HCT116 (cell line): ENCODE data around the gene PTPN12. TPM values are rescaled to one million over a fixed set of nuclear protein-coding genes. Genes with fewer than 3 reads are reported as not detected.

Experiments
- ATAC-seq: fragments of 200-7000 bp; cut with Tn5 transposase; 2 replicates; pipeline ENCODE4 v1.9.1; 2020; ENCODE audit warnings: mild to moderate bottlenecking, moderate library complexity
- BruUV-seq: library from RNA; stranded (reverse); fragments of 400-500 nt; replicated peaks from 2 replicates; lab custom pipeline; 2021; lab: Mats Ljungman, UMichigan
- CTCF ChIA-PET: fragments of 300-600 bp; sonication (Branson Sonifier 250); formaldehyde crosslinking; loops from one replicate; lab custom pipeline; 2021; ENCODE audit warnings: antibody characterized with exemption; lab: Charles Lee
- POLR2A ChIA-PET: fragments of 300-600, 350-600 bp; sonication (Branson Sonifier 250); formaldehyde crosslinking; loops from one replicate; lab custom pipeline; 2021; ENCODE audit warnings: antibody characterized with exemption; lab: Charles Lee
- RAD21 ChIA-PET, 2 experiments: fragments of 300-600 bp; sonication (Branson Sonifier 250); formaldehyde crosslinking; loops; one replicate each; lab custom pipeline; 2023; ENCODE audit warnings: low total read pairs in 2 of 2; ENCODE audit not compliant: uncharacterized antibody in 2 of 2, unreplicated experiment in 2 of 2, low non-redundant PET in 1 of 2; lab: Charles Lee
- DNase-seq: peaks from one replicate; pipeline ENCODE4 v3.0.0-alpha.2; 2010; ENCODE audit warnings: low read depth, low spot score
- H2AFZ ChIP-seq: fragments of 200-600 bp; shearing (Covaris generic), sonication (generic); 2 replicates; pipeline ENCODE4 v1.6.1; 2017; ENCODE audit warnings: low read depth, mixed run types, mixed read lengths, antibody characterized with exemption, low read length; ENCODE audit not compliant: poor library complexity, severe bottlenecking
- H3K27ac ChIP-seq: 2 replicates; pipeline ENCODE4 v1.5.1; 2012; ENCODE audit warnings: low read depth, low read length
- H3K27me3 ChIP-seq: fragments of 200-600 bp; sonication (generic); 2 replicates; pipeline ENCODE4 v1.6.1; 2016; ENCODE audit warnings: mixed run types, low read length, mixed read lengths; ENCODE audit not compliant: insufficient read depth
- H3K36me3 ChIP-seq, 2 experiments: fragments of 200-500 bp in 1 of 2; fragments of 200-600 bp in 1 of 2; sonication (Bioruptor generic) in 1 of 2; sonication (generic) in 1 of 2; 2 replicates each; pipeline versions ENCODE4 v1.5.1 to v1.6.1; 2014 to 2016; ENCODE audit warnings: low read length in 2 of 2, inconsistent platforms in 1 of 2, mixed read lengths in 1 of 2, mixed run types in 1 of 2; ENCODE audit not compliant: insufficient read depth in 2 of 2, control insufficient read depth in 1 of 2
- H3K4me1 ChIP-seq, 2 experiments: fragments of 200-600 bp in 1 of 2; sonication (generic) in 1 of 2; 2 replicates each; pipeline versions ENCODE4 v1.5.1 to v1.6.1; 2012 to 2017; ENCODE audit warnings: low read length in 2 of 2, inconsistent platforms in 1 of 2, mild to moderate bottlenecking in 1 of 2, mixed read lengths in 1 of 2, mixed run types in 1 of 2, moderate library complexity in 1 of 2; ENCODE audit not compliant: insufficient read depth in 2 of 2, control insufficient read depth in 1 of 2
- H3K4me2 ChIP-seq: fragments of 200-600 bp; sonication (generic); 2 replicates; pipeline ENCODE4 v1.6.1; 2017; ENCODE audit warnings: mixed run types, low read length, mixed read lengths
- H3K4me3 ChIP-seq, 2 experiments: fragments of 200-600 bp in 1 of 2; sonication (generic) in 1 of 2; replicated peaks in 1 of 2; 2 replicates each; pipeline ENCODE4 v1.5.1; 2011 to 2016; ENCODE audit warnings: low read length in 2 of 2, control low read depth in 1 of 2, low read depth in 1 of 2, mild to moderate bottlenecking in 1 of 2, mixed read lengths in 1 of 2, mixed run types in 1 of 2
- H3K79me2 ChIP-seq: fragments of 200-600 bp; sonication (generic); 2 replicates; pipeline ENCODE4 v1.6.1; 2017; ENCODE audit warnings: mild to moderate bottlenecking, mixed run types, low read length, moderate library complexity, mixed read lengths; ENCODE audit not compliant: insufficient read depth
- H3K9ac ChIP-seq: fragments of 200-600 bp; sonication (generic); 2 replicates; pipeline ENCODE4 v1.6.1; 2016; ENCODE audit warnings: low read length, mixed read lengths
- H3K9me2 ChIP-seq: fragments of 200-600 bp; sonication (generic), shearing (Covaris generic); 2 replicates; pipeline ENCODE4 v1.6.1; 2017; ENCODE audit warnings: mixed run types, mild to moderate bottlenecking, moderate library complexity; ENCODE audit not compliant: insufficient read depth
- H3K9me3 ChIP-seq, 2 experiments: fragments of 200-500 bp in 1 of 2; fragments of 200-600 bp in 1 of 2; sonication (Bioruptor generic) in 1 of 2; sonication (generic) in 1 of 2; 2 replicates each; pipeline ENCODE4 v1.6.1; 2014 to 2017; ENCODE audit warnings: low read length in 2 of 2, mixed read lengths in 2 of 2, inconsistent platforms in 1 of 2, low read depth in 1 of 2, mild to moderate bottlenecking in 1 of 2, mixed run types in 1 of 2, moderate library complexity in 1 of 2; ENCODE audit not compliant: control insufficient read depth in 1 of 2, insufficient read depth in 1 of 2
- H4K20me1 ChIP-seq: fragments of 200-600 bp; sonication (generic), shearing (Covaris generic); 2 replicates; pipeline ENCODE4 v1.6.1; 2017; ENCODE audit warnings: mixed run types, mild to moderate bottlenecking, moderate library complexity; ENCODE audit not compliant: insufficient read depth
- EZH2phosphoT487 ChIP-seq: fragments of 200-600 bp; IDR thresholded peaks from 2 replicates; pipeline ENCODE4 v1.6.1; 2018; ENCODE audit warnings: antibody characterized with exemption, borderline replicate concordance
- POLR2A ChIP-seq: IDR thresholded peaks from 2 replicates; pipeline ENCODE4 v1.7.0; 2011; ENCODE audit warnings: borderline replicate concordance; ENCODE audit not compliant: insufficient read depth, insufficient read length; ENCODE audit errors: extremely low read depth
- SIN3A ChIP-seq: IDR thresholded peaks from 2 replicates; pipeline ENCODE4 v1.6.1; 2012; ENCODE audit warnings: low read depth
- SP1 ChIP-seq: IDR thresholded peaks from 2 replicates; pipeline ENCODE4 v1.6.1; 2012; ENCODE audit warnings: low read depth
- TCF7L2 ChIP-seq: IDR thresholded peaks from 2 replicates; pipeline ENCODE4 v1.7.0; 2011; ENCODE audit warnings: borderline replicate concordance, inconsistent platforms; ENCODE audit not compliant: insufficient read depth, insufficient read length; ENCODE audit errors: extremely low read depth
- ZNF274 ChIP-seq: fragments of 200-500 bp; sonication (Bioruptor generic); IDR thresholded peaks from 2 replicates; pipeline ENCODE4 v1.6.1; 2014; ENCODE audit warnings: mild to moderate bottlenecking, low read depth, low read length, inconsistent platforms
- intact Hi-C: fragments of 100-400 bp; cut with micrococcal nuclease; formaldehyde crosslinking; loops from 2 replicates; pipeline ENCODE4 v1.10.0; 2022
- total RNA-seq: library from RNA; stranded (reverse); gene quantifications from one replicate; pipeline ENCODE4 v1.2.1, GENCODE V29; 2021; ENCODE audit not compliant: unreplicated experiment
- TF ChIP-seq, protein P1 (sequence below): IDR thresholded peaks from 2 replicates; pipeline ENCODE4 v1.6.1; 2012; ENCODE audit warnings: low read depth
- TF ChIP-seq, protein P2 (sequence below), 3 experiments: fragments of 200-600 bp in 1 of 3; sonication (generic) in 1 of 3; IDR thresholded peaks in 2 of 3; conservative IDR thresholded peaks in 1 of 3; 2 replicates each; pipeline ENCODE4 v1.5.1; 2012 to 2017; ENCODE audit warnings: low read depth in 2 of 3, low read length in 2 of 3, antibody characterized with exemption in 1 of 3, borderline replicate concordance in 1 of 3, control low read depth in 1 of 3, mild to moderate bottlenecking in 1 of 3, mixed read lengths in 1 of 3, mixed run types in 1 of 3, moderate library complexity in 1 of 3; ENCODE audit not compliant: insufficient read depth in 1 of 3

PTPN12 gene
- total RNA-seq, 1 experiment from 2014 or later: 80.5 TPM

DNA sequence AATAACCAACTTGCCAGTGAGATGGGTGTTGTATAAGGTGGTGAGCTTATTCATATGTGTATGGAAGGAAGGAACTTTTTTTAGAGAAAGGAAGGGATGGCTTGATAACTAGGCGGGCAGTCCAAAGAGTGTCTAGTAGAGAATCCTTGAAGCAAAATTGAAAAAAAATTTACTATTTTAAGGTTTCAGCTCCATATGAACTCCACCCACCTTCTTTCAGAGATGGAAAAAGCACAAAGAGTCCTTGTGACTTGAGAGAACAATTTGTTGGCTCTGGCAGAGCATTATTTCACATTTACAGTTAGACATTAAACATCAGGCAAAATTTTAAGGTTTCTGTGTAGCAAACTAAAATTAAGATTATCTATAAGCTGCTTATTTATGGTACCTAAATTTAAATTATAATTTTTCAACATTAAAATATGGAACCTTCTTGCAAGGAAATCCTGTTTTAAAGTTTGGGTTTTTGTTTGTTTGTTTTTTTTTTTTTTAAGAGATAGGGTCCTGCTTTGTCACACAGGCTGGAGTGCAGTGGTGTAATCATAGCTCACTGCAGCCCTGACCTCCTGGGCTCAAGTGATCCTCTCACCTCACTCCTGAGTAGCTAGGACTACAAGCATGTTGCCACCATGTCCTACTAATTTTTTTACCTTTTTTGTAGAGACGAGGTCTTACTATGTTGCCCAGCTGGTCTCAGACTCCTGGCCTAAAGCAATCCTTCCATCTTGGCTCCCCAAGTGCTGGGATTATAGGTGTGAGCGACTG lies 12.2 kb downstream of the PTPN12 start:
- H3K4me2 ChIP-seq: no peak overlapping the region
- H3K79me2 ChIP-seq: peaks cover 100% of the 10 kb centered on the region
- no peaks in the 10 kb centered on the region; the same call in 1 of the 2 replicates for H4K20me1 ChIP-seq
- no TSS peak for BruUV-seq
- no peaks in the 10 kb centered on the region for H3K9me2 ChIP-seq
- H3K4me1 ChIP-seq: no peaks in the 10 kb centered on the region
- no peak overlapping the region for H2AFZ ChIP-seq
- ChIA-PET CTCF (no interaction called here), POLR2A (no interaction called here), RAD21 (no interaction called here)
- no peak for DNase-seq
- no peak overlapping the region for H3K27ac ChIP-seq
- H3K9ac ChIP-seq: no peak overlapping the region
- no peaks in the 10 kb centered on the region for H3K36me3 ChIP-seq
- H3K4me3 ChIP-seq: no peak overlapping the region
- intact Hi-C loops: no loop called here
- TF ChIP-seq SIN3A (no peak), TCF7L2 (no peak)
- TF ChIP-seq, protein P1, sequence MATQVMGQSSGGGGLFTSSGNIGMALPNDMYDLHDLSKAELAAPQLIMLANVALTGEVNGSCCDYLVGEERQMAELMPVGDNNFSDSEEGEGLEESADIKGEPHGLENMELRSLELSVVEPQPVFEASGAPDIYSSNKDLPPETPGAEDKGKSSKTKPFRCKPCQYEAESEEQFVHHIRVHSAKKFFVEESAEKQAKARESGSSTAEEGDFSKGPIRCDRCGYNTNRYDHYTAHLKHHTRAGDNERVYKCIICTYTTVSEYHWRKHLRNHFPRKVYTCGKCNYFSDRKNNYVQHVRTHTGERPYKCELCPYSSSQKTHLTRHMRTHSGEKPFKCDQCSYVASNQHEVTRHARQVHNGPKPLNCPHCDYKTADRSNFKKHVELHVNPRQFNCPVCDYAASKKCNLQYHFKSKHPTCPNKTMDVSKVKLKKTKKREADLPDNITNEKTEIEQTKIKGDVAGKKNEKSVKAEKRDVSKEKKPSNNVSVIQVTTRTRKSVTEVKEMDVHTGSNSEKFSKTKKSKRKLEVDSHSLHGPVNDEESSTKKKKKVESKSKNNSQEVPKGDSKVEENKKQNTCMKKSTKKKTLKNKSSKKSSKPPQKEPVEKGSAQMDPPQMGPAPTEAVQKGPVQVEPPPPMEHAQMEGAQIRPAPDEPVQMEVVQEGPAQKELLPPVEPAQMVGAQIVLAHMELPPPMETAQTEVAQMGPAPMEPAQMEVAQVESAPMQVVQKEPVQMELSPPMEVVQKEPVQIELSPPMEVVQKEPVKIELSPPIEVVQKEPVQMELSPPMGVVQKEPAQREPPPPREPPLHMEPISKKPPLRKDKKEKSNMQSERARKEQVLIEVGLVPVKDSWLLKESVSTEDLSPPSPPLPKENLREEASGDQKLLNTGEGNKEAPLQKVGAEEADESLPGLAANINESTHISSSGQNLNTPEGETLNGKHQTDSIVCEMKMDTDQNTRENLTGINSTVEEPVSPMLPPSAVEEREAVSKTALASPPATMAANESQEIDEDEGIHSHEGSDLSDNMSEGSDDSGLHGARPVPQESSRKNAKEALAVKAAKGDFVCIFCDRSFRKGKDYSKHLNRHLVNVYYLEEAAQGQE: no peak
- H3K9me3 ChIP-seq: no peaks in the 10 kb centered on the region
- H3K27me3 ChIP-seq: no peaks in the 10 kb centered on the region
- ATAC-seq: no peak

DNA sequence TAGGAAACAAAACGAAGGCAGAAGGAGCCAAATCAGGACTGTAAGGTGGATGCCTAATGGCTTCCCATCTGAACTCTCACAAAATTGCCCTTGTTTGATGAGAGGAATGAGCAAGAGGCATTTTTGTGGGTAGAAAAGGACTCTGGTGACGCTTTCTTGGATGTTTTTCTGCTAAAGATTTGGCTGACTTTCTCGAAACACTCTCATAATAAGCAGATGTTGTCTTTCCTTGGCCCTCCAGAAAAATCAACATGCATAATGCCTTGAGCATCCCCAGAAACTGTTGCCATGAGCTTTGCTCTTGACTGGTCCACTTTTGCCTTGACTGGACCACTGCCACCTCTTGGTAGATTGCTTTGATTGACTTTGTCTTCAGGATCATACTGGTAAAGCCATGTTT lies 13.5 kb downstream of the PTPN12 start:
- H4K20me1 ChIP-seq: peaks cover 3% of the 10 kb centered on the region; the same call in 1 of the 2 replicates
- CTCF ChIA-PET: no interaction called here
- POLR2A ChIA-PET: no interaction called here
- no peak for TF ChIP-seq SP1
- TF ChIP-seq EZH2phosphoT487: no peak
- TF ChIP-seq, protein P2, sequence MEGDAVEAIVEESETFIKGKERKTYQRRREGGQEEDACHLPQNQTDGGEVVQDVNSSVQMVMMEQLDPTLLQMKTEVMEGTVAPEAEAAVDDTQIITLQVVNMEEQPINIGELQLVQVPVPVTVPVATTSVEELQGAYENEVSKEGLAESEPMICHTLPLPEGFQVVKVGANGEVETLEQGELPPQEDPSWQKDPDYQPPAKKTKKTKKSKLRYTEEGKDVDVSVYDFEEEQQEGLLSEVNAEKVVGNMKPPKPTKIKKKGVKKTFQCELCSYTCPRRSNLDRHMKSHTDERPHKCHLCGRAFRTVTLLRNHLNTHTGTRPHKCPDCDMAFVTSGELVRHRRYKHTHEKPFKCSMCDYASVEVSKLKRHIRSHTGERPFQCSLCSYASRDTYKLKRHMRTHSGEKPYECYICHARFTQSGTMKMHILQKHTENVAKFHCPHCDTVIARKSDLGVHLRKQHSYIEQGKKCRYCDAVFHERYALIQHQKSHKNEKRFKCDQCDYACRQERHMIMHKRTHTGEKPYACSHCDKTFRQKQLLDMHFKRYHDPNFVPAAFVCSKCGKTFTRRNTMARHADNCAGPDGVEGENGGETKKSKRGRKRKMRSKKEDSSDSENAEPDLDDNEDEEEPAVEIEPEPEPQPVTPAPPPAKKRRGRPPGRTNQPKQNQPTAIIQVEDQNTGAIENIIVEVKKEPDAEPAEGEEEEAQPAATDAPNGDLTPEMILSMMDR (IDR thresholded peaks at IDR 0.05 in 2 of 3, conservative IDR thresholded peaks at IDR 0.05 in 1 of 3; ENCODE audit: borderline replicate concordance in 1 of 3, insufficient read depth in 1 of 3, low read depth in 2 of 3, low read length in 2 of 3): no peak
- TF ChIP-seq ZNF274: no peak
- TF ChIP-seq, protein P1: no peak
- TF ChIP-seq POLR2A: no peak
- no peak for TF ChIP-seq TCF7L2
- no peak for TF ChIP-seq SIN3A

More for the DNA sequence above, 13.5 kb downstream of the PTPN12 start:
- Histone ChIP-seq H3K27ac (no peak overlapping the region), H3K36me3 (no peaks in the 10 kb centered on the region; a peak in 1 of 4 replicates), H2AFZ (no peak overlapping the region), H3K4me2 (no peak overlapping the region), H3K9me2 (no peaks in the 10 kb centered on the region), H3K27me3 (no peaks in the 10 kb centered on the region), H3K4me3 (no peak overlapping the region), H3K9ac (no peak overlapping the region), H3K79me2 (peaks cover 99% of the 10 kb centered on the region), H3K4me1 (no peaks in the 10 kb centered on the region), H3K9me3 (no peaks in the 10 kb centered on the region)
- ATAC-seq: no peak
- intact Hi-C loops: no loop called here
- RAD21 ChIA-PET: no interaction called here
- DNase-seq: no peak
- no TSS peak for BruUV-seq
